Kidney glomerular epithelial cell (primary cell): ENCODE data around the gene MFSD12.
"Not testable (repeated sequence)": the region's sequence is repeated elsewhere in the genome, so short reads cannot be mapped to it uniquely, and the experiment has no call there.

ENCODE experiments used
- DNase-seq: peaks from one replicate; lab custom pipeline; 2025; lab: John Stamatoyannopoulos, UW

MFSD12 gene

DNA sequence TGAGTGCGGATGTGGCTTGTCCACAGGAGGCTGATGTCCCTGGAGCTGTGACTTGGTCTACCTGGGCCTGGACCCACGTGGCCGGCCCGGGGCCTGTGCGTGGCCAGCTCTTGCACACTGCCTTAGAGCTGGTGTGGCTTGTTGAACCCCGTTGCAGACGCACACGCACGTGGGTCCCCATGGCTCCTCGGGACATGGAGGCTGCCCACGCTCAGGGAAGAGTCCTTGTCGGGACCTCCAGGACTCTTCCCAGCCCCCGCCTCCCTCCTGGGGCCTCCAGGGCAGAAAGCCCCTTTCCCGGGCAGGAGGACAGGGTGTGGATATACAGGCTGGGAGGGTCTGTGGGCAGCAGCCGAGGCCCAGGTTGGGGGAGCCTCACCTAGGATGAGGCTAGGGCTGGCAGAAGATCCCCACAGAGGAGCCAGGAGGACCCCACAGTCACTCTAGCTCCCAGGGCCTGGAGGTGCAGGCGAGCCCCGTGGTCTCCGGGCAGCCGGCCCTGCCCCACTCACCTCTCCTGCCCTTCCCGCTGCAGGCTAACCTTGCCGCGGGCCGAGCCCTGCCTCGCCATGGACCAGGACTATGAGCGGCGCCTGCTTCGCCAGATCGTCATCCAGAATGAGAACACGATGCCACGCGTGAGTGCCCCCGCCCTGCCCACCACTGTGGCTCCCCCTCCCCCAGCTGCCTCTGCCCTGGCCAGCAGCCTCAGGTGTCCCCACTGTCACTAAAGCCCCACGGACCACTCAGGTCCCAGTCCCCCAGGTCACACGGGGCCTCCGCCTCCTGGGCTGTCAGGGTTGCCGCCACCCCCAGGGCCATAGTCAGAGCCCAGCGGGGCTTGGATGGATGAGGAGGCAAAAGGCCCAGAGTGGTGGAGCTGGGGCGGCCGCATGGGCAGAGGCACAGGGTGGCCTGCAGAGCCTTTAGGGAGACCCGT is 34.7 kb downstream of the MFSD12 start:
- DNase-seq, result no peak

- no peak for DNase-seq
Observed at GRCh38 chr19:3521104-3521445, 36.3 kb downstream of the MFSD12 start.

GRCh38 chr19:3520166-3521103 is 37.0 kb downstream of the MFSD12 start:
- no peak for DNase-seq

- no peak for DNase-seq
Observed at GRCh38 chr19:3519126-3519525, 38.3 kb downstream of the MFSD12 start.

- DNase-seq, result peak; percentile 37
Observed at GRCh38 chr19:3518659-3519058, 38.7 kb downstream of the MFSD12 start.

DNA sequence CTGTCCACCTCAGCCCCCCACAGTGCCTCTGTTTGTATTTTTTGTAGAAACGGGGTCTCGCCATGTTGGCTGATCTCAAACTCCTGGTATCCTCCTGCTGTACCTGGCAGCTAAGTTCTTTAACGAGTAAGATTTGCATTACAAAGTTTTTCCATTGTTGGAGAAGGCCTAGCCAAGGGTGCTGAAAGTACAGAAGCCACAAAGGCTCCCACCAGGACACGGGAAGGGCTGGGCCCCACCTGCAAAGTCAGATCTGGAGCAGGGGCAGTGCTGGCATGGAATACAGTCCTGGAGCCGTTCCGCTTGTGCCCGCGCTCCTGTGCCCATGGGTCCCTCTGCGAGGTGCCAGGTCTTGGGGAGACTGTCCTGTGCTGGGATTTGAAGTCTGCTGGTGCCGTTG is 39.1 kb downstream of the MFSD12 start:
- no peak for DNase-seq

GRCh38 chr19:3517638-3518037 is 39.7 kb downstream of the MFSD12 start:
- no peak for DNase-seq

DNA sequence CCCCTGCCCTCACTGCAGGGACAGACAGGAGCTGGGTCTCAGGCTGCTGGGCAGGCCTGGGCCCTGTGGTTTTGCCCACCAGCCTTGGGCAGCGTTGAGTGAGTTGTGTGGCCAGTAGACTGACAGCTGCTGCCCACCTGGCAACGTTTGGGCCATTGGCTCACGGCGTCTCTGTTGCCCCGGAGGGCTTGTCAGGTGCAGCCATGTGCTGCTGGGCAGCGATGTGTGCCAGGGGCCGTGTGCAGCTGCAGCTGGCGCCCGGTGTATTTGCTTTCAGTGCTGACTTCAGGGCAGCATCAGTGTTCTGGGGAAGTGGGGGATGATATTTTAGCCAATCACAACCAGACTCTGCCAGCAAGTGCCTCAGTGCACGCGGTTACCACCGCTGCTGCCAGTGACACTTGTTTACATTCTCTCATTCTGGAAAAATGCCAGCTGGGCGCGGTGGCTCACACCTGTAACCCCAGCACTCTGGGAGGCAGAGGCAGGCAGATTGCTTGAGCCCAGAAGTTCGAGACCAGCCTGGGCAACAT is 40.6 kb downstream of the MFSD12 start:
- no peak for DNase-seq

- DNase-seq, result no peak
Observed at GRCh38 chr19:3515891-3516422, 41.4 kb downstream of the MFSD12 start.

DNA sequence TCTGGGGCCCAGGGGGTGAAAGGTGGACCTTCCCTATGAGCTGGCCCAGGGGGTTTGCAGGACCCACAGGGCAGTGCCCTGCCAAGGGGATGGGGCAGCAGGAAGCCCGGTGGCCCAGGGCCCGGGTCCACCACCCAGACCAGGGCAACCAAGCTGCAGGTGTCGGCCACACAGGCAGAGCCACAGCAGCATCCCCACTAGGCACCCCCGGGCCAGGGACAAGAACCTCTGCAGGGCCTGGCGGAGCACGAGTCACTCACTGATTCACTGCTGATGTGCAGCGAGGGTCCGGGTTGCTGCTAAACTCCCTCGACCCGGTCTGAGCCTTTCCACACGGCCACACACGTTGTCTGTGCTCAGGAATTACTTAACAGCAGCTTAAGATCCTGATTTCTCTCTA is 42.5 kb downstream of the MFSD12 start:
- DNase-seq, result no peak

DNA sequence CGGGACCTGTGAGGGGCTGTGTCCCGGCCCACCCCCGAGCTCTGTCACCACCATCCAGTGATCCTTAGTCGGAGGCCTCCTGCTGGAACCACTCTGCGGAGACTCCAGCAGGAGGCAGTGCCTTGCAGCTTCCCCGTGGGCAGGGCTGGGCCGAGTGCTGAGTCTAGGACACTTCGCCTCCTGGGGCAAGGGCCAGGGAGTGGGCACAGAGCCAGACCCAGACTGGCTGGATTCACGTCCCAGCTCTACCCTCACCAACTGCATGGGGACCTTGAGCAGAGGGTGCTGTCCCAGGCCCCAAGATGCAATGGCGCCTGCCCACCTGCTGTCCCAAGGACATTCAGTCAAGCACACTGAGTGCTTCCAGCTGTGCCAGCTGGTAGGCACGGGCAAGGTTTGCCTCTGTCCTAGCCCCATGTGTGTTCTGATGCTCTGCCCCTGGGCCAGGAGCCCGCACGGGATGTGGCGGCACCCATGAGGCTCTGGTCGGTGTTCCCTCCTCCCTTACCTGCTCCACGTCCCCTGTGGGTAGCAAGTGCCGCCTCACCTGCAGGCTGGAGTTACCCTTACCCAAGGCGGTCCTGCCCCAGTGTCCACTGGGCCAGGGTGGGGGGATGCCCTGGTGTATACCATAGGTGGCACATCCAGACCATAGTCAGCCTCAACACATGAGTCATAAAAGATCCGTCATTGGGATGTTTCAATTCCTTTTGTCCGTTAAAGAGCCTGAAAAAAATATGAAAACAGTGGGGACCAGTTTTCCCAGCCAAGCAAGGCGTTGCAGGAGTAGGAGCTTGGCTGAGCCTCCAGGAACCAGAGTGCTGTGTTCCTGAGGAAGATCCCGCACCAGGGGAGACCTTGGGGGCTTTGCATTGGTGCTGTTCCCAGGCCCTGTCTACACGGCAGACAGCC is 43.9 kb downstream of the MFSD12 start:
- DNase-seq, result no peak

- no peak for DNase-seq
Observed at GRCh38 chr19:3512562-3513228, 44.7 kb downstream of the MFSD12 start.

DNA sequence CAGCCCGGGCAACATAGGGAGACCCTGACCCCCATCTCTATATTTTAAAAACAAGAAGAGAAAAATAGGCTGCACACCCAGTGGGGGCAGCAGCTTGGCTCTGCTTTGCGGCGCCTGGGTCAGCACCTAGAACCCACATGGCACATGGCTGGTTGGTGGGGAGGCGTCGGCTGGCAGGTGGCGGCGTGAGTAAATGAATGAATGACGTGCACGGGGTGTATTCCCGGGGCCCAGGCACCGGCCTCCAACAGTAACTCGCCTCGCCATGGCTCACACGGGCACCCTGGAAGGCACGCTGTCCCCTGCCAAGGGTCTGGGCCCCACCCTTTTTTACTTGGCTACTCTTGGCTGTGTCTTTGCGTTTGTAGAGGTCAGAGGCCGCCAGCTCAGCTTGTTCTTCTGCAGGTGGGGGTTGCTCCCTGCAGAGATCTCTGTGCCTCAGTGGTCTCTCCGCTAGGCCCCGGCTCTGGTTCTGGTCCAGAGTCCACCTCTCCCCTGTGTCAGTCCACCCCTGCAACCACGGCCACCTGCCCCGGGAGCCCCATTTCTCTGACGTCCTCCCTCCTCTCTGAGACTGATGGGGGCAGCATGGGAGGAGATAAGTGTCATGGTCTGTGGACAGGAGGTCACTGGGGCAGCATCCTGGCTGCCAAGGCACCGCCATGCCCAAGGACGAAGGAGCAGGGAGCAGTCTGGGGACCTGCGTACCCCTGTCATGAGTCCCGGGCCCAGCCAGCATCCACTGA is 45.7 kb downstream of the MFSD12 start:
- DNase-seq, result no peak

- DNase-seq, result no peak
Observed at GRCh38 chr19:3510727-3511126, 46.7 kb downstream of the MFSD12 start.

- DNase-seq, result no peak
Observed at GRCh38 chr19:3509566-3509989, 47.8 kb downstream of the MFSD12 start.

GRCh38 chr19:3508771-3509535 is 48.4 kb downstream of the MFSD12 start:
- DNase-seq, result no peak

DNA sequence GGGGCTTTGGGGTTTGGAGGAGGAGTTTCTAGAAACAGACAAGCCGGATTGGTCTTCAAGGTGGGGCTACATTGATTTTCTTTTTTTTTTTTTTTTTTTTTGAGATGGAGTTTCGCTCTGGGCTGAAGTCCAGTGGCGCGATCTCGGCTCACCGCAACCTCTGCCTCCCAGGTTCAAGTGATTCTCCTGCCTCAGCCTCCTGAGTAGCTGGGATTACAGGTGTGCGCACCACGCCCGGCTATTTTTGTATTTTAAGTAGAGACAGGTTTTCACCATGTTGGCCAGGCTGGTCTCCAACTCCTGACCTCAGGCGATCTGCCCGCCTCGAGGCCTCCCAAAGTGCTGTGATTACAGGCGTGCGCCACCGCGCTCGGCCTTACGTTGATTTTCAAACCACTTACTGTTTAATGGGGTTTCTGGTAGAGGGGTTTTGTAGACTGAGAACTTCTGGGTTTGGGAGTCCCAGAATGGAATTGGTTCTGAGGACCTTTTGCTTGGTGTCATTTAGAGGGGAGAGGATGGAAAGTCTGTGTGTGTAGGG is 49.2 kb downstream of the MFSD12 start:
- DNase-seq, result not testable (repeated sequence)

DNA sequence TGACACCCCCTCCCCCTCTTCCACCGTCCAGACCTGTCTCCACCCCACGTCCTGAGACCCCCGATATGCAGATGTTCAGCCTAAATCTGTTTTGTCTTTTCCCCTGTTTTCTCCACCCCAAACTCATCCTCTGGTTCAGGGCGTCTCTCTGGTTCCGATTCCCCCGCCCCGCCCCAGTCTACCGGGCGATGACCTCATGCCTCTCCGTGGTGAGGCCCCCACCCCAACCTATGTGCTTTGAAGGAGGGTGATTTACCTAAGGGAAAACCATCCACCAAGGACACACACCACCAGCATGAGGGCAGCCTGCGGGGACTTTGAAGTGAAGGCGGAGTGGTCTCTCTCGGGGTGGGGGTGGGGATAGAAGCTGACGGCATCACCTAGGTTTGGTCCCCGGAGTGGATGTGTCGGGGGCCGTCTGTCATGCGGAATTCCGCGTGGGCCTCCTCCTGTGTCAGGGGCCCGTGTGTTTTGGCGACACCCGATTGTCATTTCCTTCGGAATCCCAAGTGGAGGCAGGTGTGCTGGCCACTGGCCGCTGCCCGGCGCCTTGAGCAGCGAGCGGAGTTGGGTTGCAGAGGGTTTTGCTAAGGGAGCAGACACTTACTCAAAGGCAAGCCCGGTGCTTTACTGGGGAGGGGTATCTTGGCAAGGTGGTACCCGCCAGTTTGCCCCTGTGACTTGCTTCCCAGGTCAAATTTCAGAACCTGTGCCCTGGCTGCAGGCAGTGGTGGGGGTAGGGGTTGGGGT is 49.8 kb downstream of the MFSD12 start:
- DNase-seq, result peak; percentile 5
